Common myeloid progenitor, CD34-positive (primary cell): ENCODE measurements around the gene EIF3B. TPM values are rescaled to one million over a fixed set of nuclear protein-coding genes. Genes with fewer than 3 reads are reported as not detected.
"Not testable (repeated sequence)": the region's sequence is repeated elsewhere in the genome, so short reads cannot be mapped to it uniquely, and the experiment has no call there.

Experiments
- CTCF ChIA-PET: fragments of 350-600 bp; sonication (Branson Sonifier 250); formaldehyde crosslinking; loops from one replicate; lab custom pipeline; 2021; ENCODE audit warnings: antibody characterized with exemption; lab: Charles Lee
- POLR2A ChIA-PET: fragments of 350-600 bp; sonication (Branson Sonifier 250); formaldehyde crosslinking; loops from one replicate; lab custom pipeline; 2021; ENCODE audit warnings: antibody characterized with exemption; lab: Charles Lee
- DNase-seq, 3 donors: peaks; one replicate each; pipeline versions ENCODE4 v3.0.0 to v3.0.0-alpha.2; 2013
- H3K27ac ChIP-seq, 2 experiments: 1 replicate in 1 of 2; 2 replicates in 1 of 2; pipeline ENCODE4 v1.7.0; 2013; ENCODE audit warnings: inconsistent platforms in 2 of 2, low read length in 2 of 2, mild to moderate bottlenecking in 2 of 2, low read depth in 1 of 2, moderate library complexity in 1 of 2; ENCODE audit not compliant: severe bottlenecking in 2 of 2, insufficient read depth in 1 of 2, poor library complexity in 1 of 2
- H3K27me3 ChIP-seq, 5 experiments: replicated peaks in 2 of 5; 1 replicate in 3 of 5; 2 replicates in 2 of 5; pipeline versions ENCODE4 v1.6.1 to v1.7.0; 2013; ENCODE audit warnings: low read length in 4 of 5, mild to moderate bottlenecking in 2 of 5, moderate library complexity in 2 of 5, inconsistent platforms in 1 of 5; ENCODE audit not compliant: insufficient read depth in 5 of 5, control insufficient read depth in 4 of 5
- H3K36me3 ChIP-seq, 4 experiments: 1 replicate in 2 of 4; 2 replicates in 2 of 4; pipeline versions ENCODE4 v1.6.1 to v1.7.0; 2013; ENCODE audit warnings: low read length in 3 of 4, control low read depth in 1 of 4, mild to moderate bottlenecking in 1 of 4; ENCODE audit not compliant: control insufficient read depth in 4 of 4, insufficient read depth in 4 of 4
- H3K4me1 ChIP-seq, 4 experiments: 1 replicate in 3 of 4; 2 replicates in 1 of 4; pipeline versions ENCODE4 v1.6.1 to v1.7.1; 2013; ENCODE audit warnings: low read length in 3 of 4, mild to moderate bottlenecking in 3 of 4, control low read depth in 1 of 4, inconsistent platforms in 1 of 4, moderate library complexity in 1 of 4; ENCODE audit not compliant: control insufficient read depth in 4 of 4, insufficient read depth in 4 of 4; ENCODE audit errors: control extremely low read depth in 1 of 4
- H3K4me3 ChIP-seq, 7 experiments: 1 replicate in 4 of 7; 2 replicates in 3 of 7; pipeline versions ENCODE4 v1.5.1 to v1.7.0; 2013; ENCODE audit warnings: mild to moderate bottlenecking in 7 of 7, low read length in 6 of 7, moderate library complexity in 6 of 7, inconsistent platforms in 2 of 7, low read depth in 2 of 7, control low read depth in 1 of 7; ENCODE audit not compliant: insufficient read depth in 4 of 7, control insufficient read depth in 1 of 7; ENCODE audit errors: extremely low read depth in 1 of 7
- H3K9me3 ChIP-seq, 5 experiments: 1 replicate in 4 of 5; 2 replicates in 1 of 5; pipeline versions ENCODE4 v1.6.1 to v1.7.1; 2013; ENCODE audit warnings: low read length in 4 of 5, mild to moderate bottlenecking in 2 of 5, inconsistent platforms in 1 of 5, low read depth in 1 of 5, moderate library complexity in 1 of 5; ENCODE audit not compliant: control insufficient read depth in 4 of 5, insufficient read depth in 2 of 5; ENCODE audit errors: control extremely low read depth in 1 of 5
- WGBS: methylation state at CpG from one replicate; pipeline ENCODE4 v1.1.5; 2013; ENCODE audit not compliant: insufficient coverage; 5-methylcytosine and 5-hydroxymethylcytosine counted together
- polyA plus RNA-seq: library from polyadenylated mRNA; unstranded; fragments of 120-200 nt; gene quantifications from one replicate; pipeline ENCODE4 v1.2.1, GENCODE V29; 2013

The EIF3B gene
- 103 TPM for polyA plus RNA-seq

- ChIA-PET POLR2A (interaction anchor here (0.6 to 0.8 kb wide), 5 partner anchors 15 to 257 kb away, joined by 3 to 4 read pairs (median 3); no protein-coding TSS in a partner anchor), CTCF (interaction anchor here (1.0 to 2.1 kb wide), 4 partner anchors 10 to 93 kb away, joined by 3 to 5 read pairs (median 3); no protein-coding TSS in a partner anchor)
- WGBS, result under 1% methylated on average over 46 of the region's 55 CpGs
- H3K27ac ChIP-seq, result peak within 1 kb of the TSS; percentile 100
- H3K4me1 ChIP-seq, result peaks cover 11 to 43% (median 32%) of the 10 kb centered on the region in 4 experiments
- H3K27me3 ChIP-seq, result no peaks in the 10 kb centered on the region
- H3K9me3 ChIP-seq, result no peaks in the 10 kb centered on the region
- H3K36me3 ChIP-seq, result peaks cover 4 to 28% (median 7%) of the 10 kb centered on the region in 4 experiments
- H3K4me3 ChIP-seq, result peak within 1 kb of the TSS; percentile 84 to 97 (median 90)
- DNase-seq, result peak; percentile 95 to 97 (median 97)
Measured at GRCh38 chr7:2354186-2354938, at the start of gene EIF3B. EIF3B (plus strand) TSS chr7:2354827; CDS start chr7:2354922, 95 bp downstream.

DNA sequence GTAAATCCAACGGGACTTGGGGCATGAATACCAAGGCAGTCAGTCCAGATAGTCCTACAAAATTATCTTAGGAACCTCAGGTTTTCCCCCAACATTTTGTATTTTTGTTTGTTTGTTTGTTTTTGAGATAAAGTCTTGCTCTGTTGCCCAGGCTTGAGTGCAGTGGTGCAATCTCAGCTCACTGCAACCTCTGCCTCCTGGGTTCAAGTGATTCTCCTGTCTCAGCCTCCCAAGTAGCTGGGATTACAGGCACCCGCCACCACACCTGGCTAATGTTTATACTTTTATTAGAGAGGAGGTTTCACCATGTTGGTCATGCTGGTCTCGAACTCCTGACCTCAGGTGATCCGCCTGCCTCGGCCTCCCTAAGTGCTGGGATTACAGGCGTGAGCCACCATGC lies 49.4 kb upstream of the EIF3B start:
- H3K36me3 ChIP-seq, CTCF ChIA-PET, H3K27me3 ChIP-seq, H3K9me3 ChIP-seq, POLR2A ChIA-PET, H3K27ac ChIP-seq, DNase-seq, H3K4me3 ChIP-seq: not testable (repeated sequence)
- WGBS, result 83% methylated on average over 1 of the region's 6 CpGs
- H3K4me1 ChIP-seq, result peaks cover 0 to 24% (median 18%) of the 10 kb centered on the region in 4 experiments

DNA sequence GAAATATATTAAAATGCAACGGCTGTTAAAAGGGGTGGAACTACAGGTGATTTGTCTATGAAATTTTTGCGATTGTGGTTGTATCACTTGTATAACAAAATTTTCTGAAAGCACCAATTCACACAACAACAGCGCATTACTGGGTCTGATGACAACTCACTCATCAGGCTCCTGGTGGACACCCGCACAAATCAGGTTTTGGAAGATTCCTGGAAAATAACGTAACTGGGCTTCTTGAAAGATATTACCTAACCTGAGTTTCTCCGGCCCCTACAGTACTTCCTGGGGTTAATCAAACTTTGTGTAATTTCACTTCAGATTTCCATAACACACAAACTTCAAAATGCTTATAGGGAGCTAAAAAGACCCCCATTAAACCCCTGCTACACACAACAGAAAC lies 47.9 kb upstream of the EIF3B start:
- Histone ChIP-seq H3K27ac (no peak overlapping the region), H3K4me3 (no peak overlapping the region), H3K36me3 (peaks cover 0 to 5% (median 0%) of the 10 kb centered on the region in 4 experiments), H3K4me1 (peaks cover 2 to 14% (median 13%) of the 10 kb centered on the region in 4 experiments), H3K9me3 (no peaks in the 10 kb centered on the region), H3K27me3 (no peaks in the 10 kb centered on the region)
- CTCF ChIA-PET, result no interaction called here
- WGBS, result 94% methylated on average over 4 of the region's 6 CpGs
- POLR2A ChIA-PET, result no interaction called here
- DNase-seq, result no peak

GRCh38 chr7:2307690-2308107 lies 46.9 kb upstream of the EIF3B start:
- CTCF ChIA-PET, result no interaction called here
- 33% methylated on average over 4 of the region's 7 CpGs for WGBS
- H3K36me3 ChIP-seq, result peaks cover 0 to 5% (median 0%) of the 10 kb centered on the region in 4 experiments

DNA sequence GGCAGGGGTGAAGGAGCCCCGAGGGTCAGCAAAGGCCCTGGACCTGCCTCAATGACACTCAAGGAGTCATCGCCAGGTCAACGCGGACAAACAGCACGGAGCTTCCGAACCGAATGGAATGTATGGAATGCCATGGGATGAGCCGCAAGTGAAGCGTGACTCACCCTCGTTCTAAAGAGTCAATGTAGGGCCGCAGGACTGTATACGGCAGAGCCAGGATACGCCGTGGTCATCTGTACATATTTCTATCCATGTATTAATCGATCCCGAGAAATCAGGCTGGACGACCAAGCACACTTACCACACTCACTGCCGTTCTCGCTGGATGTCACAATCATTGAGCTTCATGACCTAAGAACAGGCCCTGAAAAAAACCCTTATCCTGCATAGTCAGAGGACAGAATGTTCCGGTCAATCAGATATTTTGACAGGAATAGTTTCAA lies 44.7 kb upstream of the EIF3B start:
- H3K27me3 ChIP-seq, result no peaks in the 10 kb centered on the region
- H3K36me3 ChIP-seq, result peaks cover 0 to 5% (median 0%) of the 10 kb centered on the region in 4 experiments
- H3K4me1 ChIP-seq, result peaks cover 2 to 24% (median 15%) of the 10 kb centered on the region in 4 experiments
- DNase-seq, result no peak
- ChIA-PET CTCF (no interaction called here), POLR2A (no interaction called here)
- H3K4me3 ChIP-seq, result no peak overlapping the region
- WGBS, result 95% methylated on average over 20 of the region's 20 CpGs
- no peaks in the 10 kb centered on the region for H3K9me3 ChIP-seq
- H3K27ac ChIP-seq, result no peak overlapping the region

More at GRCh38 chr7:2307690-2308107, 46.9 kb upstream of the EIF3B start:
- Histone ChIP-seq H3K9me3 (no peaks in the 10 kb centered on the region), H3K4me3 (peak overlapping the region in 1 of 7 experiments; percentile 22), H3K27ac (no peak overlapping the region), H3K4me1 (peaks cover 2 to 16% (median 13%) of the 10 kb centered on the region in 4 experiments), H3K27me3 (no peaks in the 10 kb centered on the region)
- DNase-seq, result peak; percentile 35 to 83 (median 72)
- POLR2A ChIA-PET, result interaction anchor here (0.6 kb wide), 1 partner anchor 58 kb away, joined by 5 read pairs; no protein-coding TSS in a partner anchor

DNA sequence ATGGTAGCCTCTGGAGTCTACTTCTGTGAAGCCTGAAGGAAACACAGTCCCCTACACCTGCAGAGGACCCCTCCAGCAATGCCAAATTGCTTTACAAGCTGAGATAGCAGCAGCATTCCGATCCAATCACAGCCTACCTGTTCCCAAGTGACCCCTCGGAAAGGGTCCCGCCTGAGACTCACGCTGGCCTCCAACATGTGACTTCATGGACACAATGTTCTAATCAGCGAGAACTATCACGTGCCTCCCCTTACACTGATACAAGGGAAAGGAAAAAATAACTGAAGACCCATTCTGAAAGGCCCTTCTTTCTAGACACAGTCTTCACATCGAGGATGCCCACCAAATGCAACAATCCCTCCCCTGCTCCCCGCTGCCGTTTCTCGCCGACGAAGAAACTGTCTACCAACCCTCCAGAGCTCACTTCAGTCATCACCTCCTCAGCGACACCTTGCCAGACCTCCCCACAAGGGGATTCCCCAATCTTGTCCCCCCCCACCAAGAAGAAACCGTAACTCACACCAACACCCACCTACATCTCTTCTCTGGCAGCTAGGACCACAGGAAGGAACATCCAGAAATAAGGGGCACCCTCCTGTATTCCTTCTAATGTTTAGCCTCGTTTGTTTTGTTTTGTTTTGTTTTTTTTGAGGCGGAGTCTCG lies 42.2 kb upstream of the EIF3B start:
- POLR2A ChIA-PET, result no interaction called here
- H3K27ac ChIP-seq, result no peak overlapping the region

More for the DNA sequence above, 42.2 kb upstream of the EIF3B start:
- Histone ChIP-seq H3K4me1 (peaks cover 2 to 30% (median 16%) of the 10 kb centered on the region in 4 experiments), H3K9me3 (no peaks in the 10 kb centered on the region), H3K36me3 (peaks cover 0 to 5% (median 0%) of the 10 kb centered on the region in 4 experiments), H3K27me3 (no peaks in the 10 kb centered on the region), H3K4me3 (peak overlapping the region in 1 of 7 experiments; percentile 43)
- CTCF ChIA-PET, result interaction anchor here (1.0 kb wide), 1 partner anchor 64 kb away, joined by 5 read pairs; no protein-coding TSS in a partner anchor
- WGBS, result 98% methylated on average over 14 of the region's 17 CpGs
- no peak for DNase-seq
